GM21576 (cell line): ENCODE results near the gene LGALS16.
"Not testable (repeated sequence)": the region's sequence is repeated elsewhere in the genome, so short reads cannot be mapped to it uniquely, and the experiment has no call there.

Experiments used
- ATAC-seq: cut with Tn5 transposase; IDR thresholded peaks from one replicate; pipeline ENCODE4 v1.9.1; 2021; ENCODE audit warnings: mild to moderate bottlenecking, moderate library complexity; ENCODE audit not compliant: unreplicated experiment

Gene LGALS16

DNA sequence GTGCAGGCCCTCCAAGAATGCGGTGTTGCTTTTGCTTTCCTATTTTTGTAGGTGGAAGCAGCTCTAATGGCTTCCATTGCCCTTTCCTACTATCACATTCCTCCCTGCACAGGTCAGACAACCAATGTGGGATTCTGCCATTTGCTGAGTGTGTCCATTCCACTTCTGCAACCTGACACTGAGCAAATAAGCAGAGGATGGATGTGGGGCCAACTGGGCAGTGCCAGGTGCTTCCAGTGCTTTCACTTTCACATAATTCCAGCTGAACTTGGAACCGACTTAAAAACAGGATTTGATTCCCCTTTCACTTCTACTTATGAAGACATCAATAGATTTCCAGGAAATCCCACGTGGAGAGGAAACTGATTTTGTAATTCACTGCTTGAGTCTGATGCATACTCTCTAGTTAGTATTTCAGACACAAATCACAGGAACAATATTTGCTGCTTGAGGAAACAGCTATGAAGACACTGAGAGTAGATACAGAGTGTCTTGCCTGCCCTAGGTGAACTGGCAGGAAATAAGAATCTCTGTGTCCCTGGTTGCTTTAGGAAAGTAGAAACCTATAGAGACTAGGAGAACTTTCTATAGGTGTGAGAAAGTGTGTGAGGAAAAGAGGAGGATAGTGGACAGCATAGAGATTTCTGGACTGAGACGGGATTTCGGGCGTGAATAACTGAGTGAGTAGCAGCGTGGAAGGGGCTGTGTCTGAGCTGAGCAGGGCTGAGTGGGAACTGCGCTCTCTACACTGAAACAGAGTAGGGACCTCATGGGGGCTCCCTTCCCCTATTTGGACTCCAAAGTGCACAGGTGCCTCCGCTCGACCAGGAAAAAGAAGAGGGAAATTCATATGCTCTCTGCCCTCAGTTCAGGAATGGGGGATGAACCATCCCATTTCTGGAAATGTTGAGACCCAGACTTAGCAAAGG is 22.5 kb downstream of the LGALS16 start:
- no peak for ATAC-seq

DNA sequence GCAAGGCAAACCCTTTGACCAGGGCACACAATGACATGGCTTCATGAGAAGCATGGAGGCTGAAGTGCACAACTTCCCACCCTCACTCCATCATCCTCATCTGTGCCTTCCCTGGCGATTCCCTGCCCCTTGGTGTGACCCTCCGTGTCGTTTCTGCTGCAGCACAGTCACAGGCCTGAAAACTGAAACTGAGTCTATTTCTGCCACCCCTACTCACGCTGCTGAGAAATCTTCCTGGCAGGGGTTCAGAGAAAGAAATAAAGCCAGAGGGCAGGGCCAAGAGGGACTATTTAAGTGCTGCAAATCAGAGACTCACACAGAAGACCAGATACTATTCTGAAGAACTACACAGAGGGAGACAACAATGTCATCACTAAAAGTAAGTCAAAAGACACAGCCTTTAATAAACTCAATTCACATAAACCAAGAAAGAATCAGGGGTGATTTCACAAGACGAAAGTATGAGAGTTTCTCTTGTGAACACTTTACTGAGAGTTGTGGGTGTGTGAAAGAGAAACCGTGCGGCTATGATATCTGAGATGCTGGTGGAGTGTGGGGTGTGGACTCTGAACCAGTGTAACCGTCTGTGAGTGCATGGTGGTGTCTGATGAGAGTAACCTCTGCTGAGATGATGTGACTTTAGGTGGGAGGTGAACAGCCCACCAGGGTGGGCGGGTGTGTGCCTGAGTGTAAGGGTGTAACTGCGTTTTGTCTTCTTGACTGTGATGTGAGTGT is 23.5 kb downstream of the LGALS16 start:
- peak; percentile 60 for ATAC-seq

DNA sequence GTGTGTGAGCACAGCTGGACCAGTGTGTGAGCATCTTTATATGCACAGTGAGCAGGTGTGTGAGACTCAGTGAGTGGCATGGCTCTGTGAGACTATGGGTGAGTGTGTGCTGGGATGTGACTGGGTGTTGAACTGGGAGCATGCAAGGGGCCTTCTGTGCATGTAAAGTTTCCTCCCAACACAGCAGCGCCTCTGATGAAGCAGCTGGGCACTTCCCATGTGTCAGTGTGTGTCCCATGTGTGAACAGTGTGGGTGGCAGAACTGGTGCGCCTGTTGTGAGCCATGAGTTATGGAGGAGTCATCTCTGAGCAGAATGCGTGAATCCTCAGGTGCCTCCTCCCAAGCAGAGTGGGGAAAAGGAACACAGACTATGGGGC is 24.1 kb downstream of the LGALS16 start:
- ATAC-seq: no peak

DNA sequence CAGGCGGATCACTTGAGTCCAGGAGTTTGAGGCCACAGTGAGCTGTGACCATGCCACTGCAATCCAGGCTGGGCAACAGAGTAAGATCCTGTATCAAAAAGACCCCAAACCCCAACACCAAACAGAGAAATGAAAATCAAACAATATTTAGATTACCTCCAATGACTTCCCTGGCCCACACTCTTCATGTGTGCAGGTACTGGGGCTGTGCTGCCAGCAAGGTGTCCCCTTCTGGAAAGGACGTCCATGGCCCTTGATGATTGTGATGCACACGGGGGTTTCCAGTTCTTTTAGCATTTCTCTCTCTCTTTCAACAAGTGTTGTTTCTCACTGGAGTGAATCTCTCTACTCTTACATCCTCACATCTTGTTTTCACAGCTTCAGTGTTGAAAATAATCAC is 24.9 kb downstream of the LGALS16 start:
- ATAC-seq: no peak

DNA sequence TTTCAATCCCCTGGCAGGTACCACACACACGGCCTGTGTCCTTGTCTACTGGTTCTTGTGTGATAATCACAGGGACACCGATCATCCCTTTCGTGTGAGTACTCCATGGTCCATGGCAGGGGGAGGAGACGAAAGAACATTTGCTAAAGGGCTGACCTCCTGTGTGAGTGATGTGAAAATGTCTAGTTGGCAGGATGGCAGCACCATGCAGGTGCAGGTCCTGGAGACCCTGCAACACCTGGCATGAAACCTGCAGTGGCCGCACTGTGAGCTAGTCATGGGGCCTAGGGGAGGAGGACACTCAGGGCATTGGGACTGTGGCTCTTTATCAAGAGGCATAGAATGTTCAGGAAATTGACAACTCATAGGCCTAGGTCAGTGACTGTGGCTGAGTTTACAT is 25.7 kb downstream of the LGALS16 start:
- no peak for ATAC-seq

DNA sequence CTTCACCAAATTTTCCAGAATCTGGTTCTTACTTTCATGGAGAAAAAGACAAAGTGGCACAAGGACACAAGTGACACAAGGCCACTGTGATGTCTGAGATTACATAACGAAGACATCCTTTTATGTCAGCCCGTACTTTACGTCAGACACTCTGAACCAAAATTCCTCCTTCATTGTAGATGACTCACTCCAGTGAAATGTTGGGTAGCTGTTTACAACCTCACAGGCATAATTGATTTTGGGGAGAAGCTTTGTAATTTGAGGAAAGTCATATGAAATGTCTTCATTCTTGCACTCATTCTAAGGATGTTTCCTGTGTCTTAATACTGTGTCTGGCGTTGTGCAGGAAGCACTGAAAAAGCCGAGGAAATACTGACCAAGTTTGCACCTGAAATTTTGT is 28.6 kb downstream of the LGALS16 start:
- no peak for ATAC-seq

DNA sequence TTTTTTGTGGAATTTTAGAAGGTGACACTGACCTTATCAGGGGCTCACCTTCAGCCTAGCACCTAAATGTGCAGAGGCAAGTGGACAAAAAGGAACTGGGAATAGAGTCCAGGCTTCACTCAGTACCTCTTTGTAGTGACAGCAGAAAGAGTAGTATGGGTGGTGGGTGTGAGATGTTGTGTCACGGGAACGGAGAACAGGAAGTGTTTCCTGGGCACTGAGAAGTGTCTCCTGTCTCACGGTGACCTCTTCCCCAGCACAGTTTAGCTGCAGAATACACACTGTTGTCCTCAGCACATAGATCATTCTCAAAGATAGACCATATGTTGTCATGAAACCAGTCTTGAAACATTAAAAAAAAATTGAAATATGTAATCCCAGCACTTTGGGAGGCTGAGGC is 31.0 kb downstream of the LGALS16 start:
- ATAC-seq: no peak

DNA sequence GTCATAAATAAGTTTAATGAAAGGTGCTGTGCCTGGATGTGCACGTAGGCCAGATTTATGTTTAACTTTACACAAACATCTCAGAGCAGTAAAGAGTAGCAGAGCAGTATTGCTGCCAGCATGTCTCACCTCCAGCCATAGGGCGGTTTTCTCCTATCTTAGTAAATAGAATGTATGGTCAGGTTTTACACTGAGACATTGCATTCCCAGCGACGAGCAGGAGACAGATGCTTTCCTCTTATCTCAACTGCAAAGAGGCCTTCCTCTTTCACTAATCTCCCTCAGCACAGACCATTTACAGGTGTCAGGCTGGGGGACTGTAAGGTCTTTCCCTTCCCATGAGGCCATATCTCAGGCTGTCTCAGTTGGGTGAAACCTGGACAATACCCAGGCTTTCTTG is 32.9 kb downstream of the LGALS16 start:
- ATAC-seq: not testable (repeated sequence)

DNA sequence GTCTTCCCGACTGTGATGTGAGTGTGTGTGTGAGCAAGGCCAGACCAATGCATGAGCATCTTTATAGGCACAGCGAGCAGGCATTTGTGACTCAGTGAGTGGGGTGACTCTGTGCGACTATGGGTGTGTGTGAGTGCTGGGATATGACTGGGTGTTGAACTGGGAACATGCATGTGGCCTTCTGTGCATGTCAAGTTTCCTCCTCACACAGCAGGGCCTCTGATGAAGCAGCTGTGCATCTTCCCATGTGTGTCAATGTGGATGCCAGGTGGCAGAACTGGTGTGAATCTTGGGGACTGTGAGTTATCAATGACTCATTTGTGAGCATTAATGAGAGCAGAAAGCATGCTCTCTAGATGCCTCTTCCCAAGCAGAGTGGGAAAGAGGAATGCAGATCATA is 36.5 kb downstream of the LGALS16 start:
- ATAC-seq: no peak

DNA sequence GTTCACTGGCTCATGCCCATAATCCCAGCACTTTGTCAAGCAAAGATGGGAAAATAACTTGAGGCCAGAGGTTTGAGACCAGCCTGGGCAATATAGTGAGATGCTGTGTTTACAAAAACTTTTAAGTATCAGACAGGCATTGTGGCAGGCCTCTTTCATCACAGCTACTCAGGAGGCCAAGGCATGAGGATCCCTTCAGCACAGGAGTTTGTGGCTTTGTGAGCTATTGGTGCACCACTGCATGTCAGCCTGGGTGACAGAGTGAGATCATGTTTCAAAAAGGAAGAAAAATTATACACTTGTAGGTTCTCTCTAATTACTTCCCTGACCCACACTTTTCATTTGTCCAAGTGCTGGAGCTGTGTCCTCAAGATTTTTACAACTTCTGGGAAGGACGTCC is 37.1 kb downstream of the LGALS16 start:
- ATAC-seq: no peak

DNA sequence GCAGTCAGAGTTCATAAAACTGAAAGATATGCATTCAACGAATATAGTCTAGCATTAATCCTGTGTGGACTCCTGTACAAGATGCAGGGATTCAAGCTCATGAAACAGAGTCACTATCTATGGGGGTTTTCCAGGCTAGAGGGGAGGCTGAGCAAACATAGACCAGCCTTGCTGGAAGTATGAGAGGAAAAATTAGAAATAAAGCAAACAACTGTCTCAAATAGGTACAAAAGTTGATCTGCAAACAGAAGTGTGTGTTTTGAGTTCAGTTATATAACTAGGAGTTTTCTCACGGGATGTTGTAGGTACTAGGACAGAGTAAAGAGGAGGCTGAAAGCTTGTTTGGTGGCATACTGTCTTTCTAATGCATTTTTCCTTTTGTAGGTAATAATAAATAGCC is 40.0 kb downstream of the LGALS16 start:
- no peak for ATAC-seq

DNA sequence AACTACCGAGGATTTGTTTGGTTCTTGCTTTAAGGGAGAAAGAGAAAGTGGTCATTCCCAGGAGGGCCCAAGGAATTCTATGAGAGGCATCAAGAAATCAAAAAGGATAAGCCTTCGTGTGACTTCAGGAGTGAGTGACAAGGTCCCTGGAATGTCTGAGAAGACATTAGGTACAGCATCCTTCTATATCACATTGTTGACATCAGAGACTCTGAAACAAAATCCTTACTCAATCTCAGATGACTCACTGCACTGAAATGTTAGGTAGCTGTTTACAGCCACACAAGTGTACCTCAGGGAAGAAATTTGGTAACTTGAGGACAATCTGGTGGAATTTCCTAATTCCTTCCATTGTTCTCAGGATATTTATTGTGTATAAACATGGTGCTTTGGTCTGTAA is 40.7 kb downstream of the LGALS16 start:
- no peak for ATAC-seq

DNA sequence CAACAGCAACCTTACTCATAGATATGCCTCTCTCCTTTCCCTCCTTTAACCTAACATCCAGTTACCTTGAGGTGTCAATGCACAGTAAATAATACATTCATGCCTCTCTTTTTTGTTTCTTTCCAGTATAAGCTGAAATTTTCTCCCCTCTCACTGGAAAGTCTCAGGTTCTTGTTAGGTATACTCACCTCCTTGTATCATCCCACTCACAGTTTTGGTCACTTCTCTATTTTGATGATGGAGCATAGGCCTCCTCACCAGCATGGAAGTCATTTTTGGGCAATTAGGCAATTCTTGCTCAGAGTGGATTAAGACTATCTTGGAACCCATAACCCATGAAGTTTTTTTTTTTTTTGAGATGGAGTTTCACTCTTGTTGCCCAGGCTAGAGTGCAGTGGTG is 42.8 kb downstream of the LGALS16 start:
- no peak for ATAC-seq

DNA sequence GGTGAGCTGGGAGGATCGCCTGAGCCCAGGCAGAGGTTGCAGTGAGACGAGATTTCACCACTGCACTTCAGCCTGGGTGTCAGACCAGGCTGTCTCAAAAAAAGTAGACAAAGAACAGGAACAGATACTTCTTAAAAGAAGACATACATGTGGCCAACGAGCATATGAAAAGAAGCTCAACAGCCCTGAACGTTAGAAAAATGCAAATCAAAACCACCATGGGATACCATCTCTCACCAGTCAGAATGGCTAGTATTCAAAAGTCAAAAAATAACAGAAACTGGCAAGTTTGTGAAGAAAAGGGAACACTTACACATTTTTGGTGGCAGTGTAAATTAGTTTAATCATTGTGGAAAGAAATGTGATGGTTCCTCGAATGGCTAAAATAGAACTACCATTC is 45.6 kb downstream of the LGALS16 start:
- no peak for ATAC-seq

DNA sequence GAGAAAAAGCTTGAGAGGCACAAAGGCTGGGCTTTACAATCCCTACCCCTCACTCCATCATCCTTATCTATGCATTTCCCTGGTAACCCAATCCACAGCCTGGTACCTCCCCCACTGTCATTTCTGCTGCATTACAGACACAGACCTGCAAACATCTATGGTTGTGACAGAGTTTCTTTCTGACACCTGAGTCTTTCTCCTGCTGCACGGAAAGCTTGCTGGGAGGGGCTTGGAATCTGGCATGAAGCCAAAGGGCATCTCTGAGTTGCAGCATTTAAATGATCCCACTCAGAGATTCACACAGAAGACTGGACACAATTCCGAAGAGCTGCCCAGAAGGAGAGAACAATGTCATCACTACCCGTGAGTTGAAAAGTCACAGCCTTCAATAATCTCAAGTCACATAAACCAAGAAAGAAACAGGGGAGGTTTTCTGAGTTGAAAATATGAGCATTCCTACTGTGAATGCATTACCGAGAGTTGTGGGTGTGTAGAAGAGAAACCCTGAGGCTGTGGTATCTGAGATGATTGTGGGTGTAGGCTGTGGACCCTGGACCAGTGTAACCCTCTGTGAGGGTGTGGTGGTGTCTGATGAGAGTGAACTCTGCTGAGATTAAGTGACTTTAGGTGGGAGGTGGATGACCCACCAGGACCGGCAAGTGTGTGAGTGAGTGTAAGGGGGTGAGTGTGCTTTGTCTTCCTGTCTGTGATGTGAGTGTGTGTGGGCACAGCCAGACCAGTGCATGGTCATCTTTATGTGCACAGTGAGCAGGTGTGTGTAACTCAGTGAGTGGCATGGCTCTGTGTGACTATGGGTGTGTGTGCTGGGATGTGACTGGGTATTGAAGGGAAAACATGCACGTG is 48.7 kb downstream of the LGALS16 start, which contains the start of gene LGALS14:
Gene LGALS14, plus strand, starts transcription at position 301 of the 864 bp plus-strand sequence. Its CDS starts 48 bp downstream, at position 349.
- ATAC-seq: no peak

DNA sequence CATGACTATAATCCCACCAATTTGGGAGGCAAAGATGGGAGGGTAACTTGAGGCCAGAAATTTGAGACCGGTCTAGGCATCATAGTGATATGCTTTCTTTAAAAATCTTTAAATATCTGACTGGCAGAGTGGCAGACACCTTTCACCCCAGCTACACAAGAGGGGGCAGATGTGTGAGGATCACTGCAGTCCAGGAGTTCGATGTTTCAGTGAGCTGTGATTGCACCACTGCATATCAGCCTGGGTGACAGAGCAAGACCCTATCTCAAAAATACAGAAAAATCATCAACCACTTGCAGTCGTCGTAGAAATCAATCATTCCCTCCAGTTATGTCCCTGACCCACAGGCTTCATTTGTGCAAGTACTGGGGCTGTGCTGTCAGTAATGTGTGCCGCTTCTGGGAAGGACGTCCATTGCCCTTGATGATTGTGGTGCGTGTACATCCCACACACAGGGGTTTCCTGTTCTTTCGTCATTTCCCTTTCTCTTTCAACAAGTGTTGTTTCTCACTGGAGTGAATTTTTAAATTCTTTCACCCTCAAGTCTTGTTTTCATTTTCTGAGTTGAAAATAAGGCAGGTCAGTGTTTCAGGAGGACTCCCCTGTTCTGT is 50.0 kb downstream of the LGALS16 start:
- ATAC-seq: no peak

DNA sequence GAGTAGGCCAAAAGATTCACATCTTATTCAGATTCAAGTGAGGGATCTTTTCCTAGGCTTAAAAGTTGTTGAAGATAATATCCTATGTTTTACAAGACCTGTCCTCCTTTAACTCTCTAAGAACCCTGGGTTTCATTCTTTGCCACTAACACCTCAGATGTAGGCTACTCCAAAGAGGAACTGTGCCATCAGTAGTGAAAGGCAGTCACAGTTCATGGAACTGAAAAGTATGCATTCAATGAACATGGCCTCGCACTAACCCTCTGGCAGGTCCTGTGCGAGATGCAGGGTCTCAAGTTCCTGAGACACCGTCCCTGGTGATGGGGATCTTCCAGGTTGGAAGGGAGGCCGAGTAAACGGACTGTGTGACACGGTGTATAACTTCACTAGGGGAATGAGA is 52.9 kb downstream of the LGALS16 start:
- ATAC-seq: peak; percentile 49

DNA sequence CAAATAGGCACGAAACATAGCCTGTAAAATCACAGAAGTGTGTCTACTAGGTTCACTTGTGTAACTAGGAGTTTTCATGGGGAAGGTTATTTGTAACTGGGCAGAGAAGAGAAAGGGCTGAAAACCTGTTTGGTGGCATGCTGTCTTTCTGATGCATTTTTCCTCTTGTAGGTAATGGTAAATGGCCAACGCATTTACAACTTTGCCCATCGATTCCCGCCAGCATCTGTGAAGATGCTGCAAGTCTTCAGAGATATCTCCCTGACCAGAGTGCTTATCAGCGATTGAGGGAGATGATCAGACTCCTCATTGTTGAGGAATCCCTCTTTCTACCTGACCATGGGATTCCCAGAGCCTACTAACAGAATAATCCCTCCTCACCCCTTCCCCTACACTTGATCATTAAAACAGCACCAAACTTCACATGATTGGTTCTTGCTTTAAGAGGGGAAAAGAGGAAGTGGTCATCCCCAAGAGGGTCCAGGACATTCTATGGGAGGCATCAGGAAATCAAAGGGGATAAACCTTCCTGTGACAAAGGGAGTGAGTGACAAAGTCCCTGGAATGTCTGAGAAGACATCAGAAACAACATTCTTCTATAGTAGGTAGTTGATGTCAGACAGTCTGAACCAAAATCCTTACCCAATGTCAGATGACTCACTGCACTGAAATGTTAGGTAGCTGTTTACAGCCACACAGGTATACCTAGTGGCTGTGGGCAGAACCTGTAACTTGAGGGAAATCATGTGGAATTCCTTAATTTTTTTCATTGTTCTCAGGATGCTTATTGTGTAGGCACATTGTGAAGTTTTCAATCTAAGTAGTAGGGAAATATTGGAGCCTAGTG is 53.5 kb downstream of the LGALS16 start:
- no peak for ATAC-seq
